H1 (cell line): Measurements from ENCODE around the gene TLCD2. TPM values are rescaled to one million over a fixed set of nuclear protein-coding genes. Genes with fewer than 3 reads are reported as not detected.
A peak's percentile ranks its signal among the peaks of the same experiment; 100 is the strongest.

Experiments used
- ASH2L ChIP-seq: fragments of 200-600, 300-600 bp; sonication (generic); IDR thresholded peaks from one replicate; pipeline ENCODE4 v1.7.1; 2017; ENCODE audit warnings: low read length
- ATF2 ChIP-seq: IDR thresholded peaks from 2 replicates; pipeline ENCODE4 v1.6.1; 2012; ENCODE audit warnings: low read length, inconsistent platforms
- CHD1 ChIP-seq: IDR thresholded peaks from 2 replicates; pipeline ENCODE4 v1.6.1; 2012; ENCODE audit warnings: low read depth, low read length, improper control_type of control experiment
- CREB1 ChIP-seq: IDR thresholded peaks from 2 replicates; pipeline ENCODE4 v1.6.1; 2012; ENCODE audit warnings: inconsistent platforms
- CTBP2 ChIP-seq: IDR thresholded peaks from 2 replicates; pipeline ENCODE4 v1.7.0; 2011; ENCODE audit warnings: borderline replicate concordance, mild to moderate bottlenecking, moderate library complexity, mixed read lengths, low read length; ENCODE audit not compliant: insufficient read depth, insufficient read length
- E2F6 ChIP-seq: IDR thresholded peaks from 2 replicates; pipeline ENCODE4 v1.6.1; 2012; ENCODE audit warnings: inconsistent platforms
- EGR1 ChIP-seq: IDR thresholded peaks from 2 replicates; pipeline ENCODE4 v1.6.1; 2011; ENCODE audit warnings: low read depth, low read length, borderline replicate concordance
- JUND ChIP-seq: IDR thresholded peaks from 2 replicates; pipeline ENCODE4 v1.6.1; 2011; ENCODE audit warnings: mild to moderate bottlenecking, improper control_type of control experiment, low read length
- KDM1A ChIP-seq: fragments of 200-600, 300-600 bp; sonication (generic); IDR thresholded peaks from 2 replicates; pipeline ENCODE4 v1.7.1; 2016; ENCODE audit warnings: mild to moderate bottlenecking, low read length, borderline replicate concordance
- KDM4A ChIP-seq: IDR thresholded peaks from one replicate; pipeline ENCODE4 v1.7.1; 2012; ENCODE audit warnings: low read depth, mild to moderate bottlenecking, moderate library complexity, low read length, inconsistent platforms; ENCODE audit not compliant: severe bottlenecking
- MAX ChIP-seq: IDR thresholded peaks from 2 replicates; pipeline ENCODE4 v1.6.1; 2012; ENCODE audit warnings: inconsistent platforms
- NRF1 ChIP-seq: IDR thresholded peaks from 2 replicates; pipeline ENCODE4 v1.6.1; 2011; ENCODE audit warnings: mild to moderate bottlenecking, low read depth, low read length, improper control_type of control experiment
- PHF8 ChIP-seq: fragments of 200-600 bp; sonication (generic); conservative IDR thresholded peaks from 2 replicates; pipeline ENCODE4 v1.7.1; 2012; ENCODE audit warnings: low read depth, mild to moderate bottlenecking, inconsistent platforms, low read length, moderate library complexity
- RNF2 ChIP-seq: fragments of 200-900, 300-1000 bp; sonication (generic); IDR thresholded peaks from 2 replicates; pipeline ENCODE4 v1.7.1; 2016; ENCODE audit warnings: borderline replicate concordance, low read depth, mild to moderate bottlenecking, antibody characterized with exemption, low read length; ENCODE audit not compliant: poor library complexity, severe bottlenecking; ENCODE audit errors: missing control alignments
- SP2 ChIP-seq: IDR thresholded peaks from 2 replicates; pipeline ENCODE4 v1.6.1; 2012; ENCODE audit warnings: mild to moderate bottlenecking, low read length, inconsistent platforms
- SRF ChIP-seq: IDR thresholded peaks from 2 replicates; pipeline ENCODE4 v1.6.1; 2011; ENCODE audit warnings: mild to moderate bottlenecking, low read depth, low read length, moderate library complexity
- TAF1 ChIP-seq: IDR thresholded peaks from 2 replicates; pipeline ENCODE4 v1.6.1; 2011; ENCODE audit warnings: mild to moderate bottlenecking, low read depth, low read length
- TBP ChIP-seq: IDR thresholded peaks from 2 replicates; pipeline ENCODE4 v1.6.1; 2011; ENCODE audit warnings: low read depth, low read length, improper control_type of control experiment
- USF2 ChIP-seq: IDR thresholded peaks from 2 replicates; pipeline ENCODE4 v1.6.1; 2011; ENCODE audit warnings: low read length, improper control_type of control experiment
- YY1 ChIP-seq: IDR thresholded peaks from 2 replicates; pipeline ENCODE4 v1.6.1; 2011; ENCODE audit warnings: low read depth, mild to moderate bottlenecking, low read length
- polyA plus RNA-seq, 7 experiments: library from polyadenylated mRNA; depleted of rRNA in 3 of 7; stranded (reverse) in 5 of 7; unstranded in 2 of 7; fragments of >200 nt in 5 of 7; fragments of 200-250 nt in 2 of 7; gene quantifications; 1 replicate in 5 of 7; 2 replicates in 1 of 7; 4 replicates in 1 of 7; pipeline versions ENCODE4 v1.2.1 to v1.2.3, GENCODE V29; 2011 to 2013; ENCODE audit warnings: missing spikeins in 2 of 7, mixed read lengths in 2 of 7
- total RNA-seq: library from RNA; stranded (reverse); fragmentation: NEBNext Ultra II Directional; extraction: Animal tissue kit (Norgen Biotek cat#: 25700); gene quantifications from 2 replicates; pipeline ENCODE4 v1.2.1, GENCODE V29; 2021

The TLCD2 gene
- total and polyA plus RNA-seq, 2 of the 8 experiments (the other 6 are each of a cell fraction or from before 2014, with no cell fraction given), result 0.47 to 1.4 TPM

- TF ChIP-seq MAX (peak; percentile 76), KDM1A (no peak), NRF1 (no peak), CHD1 (no peak), ATF2 (no peak), USF2 (no peak; the same call in 1 of the 2 replicates), YY1 (no peak), SRF (no peak; the same call in 1 of the 2 replicates), KDM4A (peak; percentile 60), TBP (peak; percentile 44; the same call in 1 of the 2 replicates), TAF1 (no peak; the same call in none of the 2 replicates), E2F6 (peak; percentile 54), PHF8 (peak; percentile 57; the same call in 1 of the 2 replicates), SP2 (no peak), ASH2L (peak; percentile 87), CREB1 (peak; percentile 64), EGR1 (no peak), CTBP2 (no peak), JUND (0 out of 2 replicates have a peak, but pooled peaks have one; percentile 42), RNF2 (no peak)
Observed at GRCh38 chr17:1716912-1717695, 6.9 kb upstream of the TLCD2 start (continued).
